HepG2 (cell line): ENCODE measurements around the gene GRIK3. TPM values are rescaled to one million over a fixed set of nuclear protein-coding genes. Genes with fewer than 3 reads are reported as not detected.

Experiments
- ATAC-seq: fragments of 200-7000 bp; cut with Tn5 transposase; 3 replicates; pipeline ENCODE4 v1.9.1; 2020; ENCODE audit warnings: mild to moderate bottlenecking, moderate library complexity
- BruUV-seq: library from RNA; stranded (reverse); fragments of 400-500 nt; replicated peaks from 2 replicates; lab custom pipeline; 2021; lab: Mats Ljungman, UMichigan
- CTCF ChIA-PET: fragments of 300-600 bp; formaldehyde crosslinking; extraction: SDS; loops from one replicate; lab custom pipeline; 2021; ENCODE audit warnings: low total read pairs, inconsistent platforms, low intra/inter-chr PET ratio; lab: Yijun Ruan, JAX
- POLR2A ChIA-PET: fragments of 350-600 bp; sonication (Branson Sonifier 250); formaldehyde crosslinking; loops from one replicate; lab custom pipeline; 2020; ENCODE audit warnings: antibody characterized with exemption, inconsistent platforms; lab: Yijun Ruan, JAX
- DNase-seq: peaks from one replicate; pipeline ENCODE4 v3.0.0-alpha.2; 2015; ENCODE audit warnings: low spot score
- FAIRE-seq: peaks from 3 replicates; lab custom pipeline; 2011; peaks lifted over from hg19 to GRCh38; lab: Jason Lieb, UNC
- H2AFZ ChIP-seq: one replicate; pipeline ENCODE4 v1.6.1; 2011; ENCODE audit warnings: low read length, inconsistent platforms
- H3K27ac ChIP-seq: fragments of 300-600 bp; 3 replicates; pipeline ENCODE4 v1.8.0; 2011; ENCODE audit warnings: mixed run types, mild to moderate bottlenecking, mixed read lengths, low read length, inconsistent platforms; ENCODE audit not compliant: insufficient read depth; ENCODE audit errors: extremely low read length
- H3K27me3 ChIP-seq, 2 experiments: fragments of 200-600 bp in 1 of 2; 2 replicates in 1 of 2; 3 replicates in 1 of 2; pipeline versions ENCODE4 v1.6.0 to v1.8.0; 2011; ENCODE audit warnings: low read length in 2 of 2, mild to moderate bottlenecking in 2 of 2, moderate library complexity in 2 of 2, inconsistent platforms in 1 of 2; ENCODE audit not compliant: insufficient read depth in 2 of 2, control insufficient read depth in 1 of 2
- H3K36me3 ChIP-seq, 2 experiments: fragments of 200-600 bp in 1 of 2; replicated peaks in 1 of 2; 2 replicates in 1 of 2; 3 replicates in 1 of 2; pipeline versions ENCODE4 v1.5.1 to v1.8.0; 2011; ENCODE audit warnings: low read length in 2 of 2, inconsistent platforms in 1 of 2; ENCODE audit not compliant: insufficient read depth in 2 of 2, control insufficient read depth in 1 of 2
- H3K4me1 ChIP-seq: 2 replicates; pipeline ENCODE4 v1.5.1; 2012; ENCODE audit warnings: low read length, inconsistent platforms; ENCODE audit not compliant: insufficient read depth
- H3K4me2 ChIP-seq: 2 replicates; pipeline ENCODE4 v1.6.0; 2011; ENCODE audit warnings: low read depth, low read length, inconsistent platforms
- H3K4me3 ChIP-seq, 3 experiments: fragments of 200-600 bp in 1 of 3; sonication (generic), shearing (Covaris generic) in 1 of 3; replicated peaks in 1 of 3; 2 replicates each; pipeline ENCODE4 v1.5.1; 2011 to 2016; ENCODE audit warnings: low read length in 3 of 3, inconsistent platforms in 2 of 3, low read depth in 2 of 3, mild to moderate bottlenecking in 2 of 3, control low read depth in 1 of 3, mixed read lengths in 1 of 3; ENCODE audit not compliant: insufficient read depth in 1 of 3
- H3K79me2 ChIP-seq: one replicate; pipeline ENCODE4 v1.6.1; 2011; ENCODE audit warnings: low read length, inconsistent platforms; ENCODE audit not compliant: insufficient read depth
- H3K9ac ChIP-seq: 2 replicates; pipeline ENCODE4 v1.6.0; 2011; ENCODE audit warnings: mild to moderate bottlenecking, low read depth, low read length, inconsistent platforms; ENCODE audit not compliant: insufficient read depth
- H3K9me3 ChIP-seq: 2 replicates; pipeline ENCODE4 v1.5.1; 2012; ENCODE audit warnings: mild to moderate bottlenecking, low read length
- H4K20me1 ChIP-seq: 2 replicates; pipeline ENCODE4 v1.6.0; 2011; ENCODE audit warnings: inconsistent platforms, mild to moderate bottlenecking, low read length, moderate library complexity; ENCODE audit not compliant: insufficient read depth
- ATF7-NPFF ChIP-seq: sonication (generic); formaldehyde crosslinking; IDR thresholded peaks from 2 replicates; pipeline ENCODE4 v1.8.1; 2023; ENCODE audit warnings: mild to moderate bottlenecking, low read depth, missing genetic modification reagents, moderate library complexity
- CREB1 ChIP-seq, 2 experiments: fragments of 450-650 bp in 1 of 2; IDR thresholded peaks; 2 replicates each; pipeline ENCODE4 v1.6.1; 2016 to 2017; ENCODE audit warnings: control low read depth in 1 of 2, mild to moderate bottlenecking in 1 of 2, missing compliant biosample characterization in 1 of 2, missing genetic modification characterization in 1 of 2
- MIER2 ChIP-seq: IDR thresholded peaks from 2 replicates; pipeline ENCODE4 v1.6.1; 2016; ENCODE audit warnings: missing biosample characterization, missing genetic modification reagents
- RCOR2 ChIP-seq: IDR thresholded peaks from 2 replicates; pipeline ENCODE4 v1.6.1; 2016; ENCODE audit warnings: missing biosample characterization, missing genetic modification reagents
- REST ChIP-seq, 2 experiments: IDR thresholded peaks; 2 replicates each; pipeline ENCODE4 v1.6.1; 2011 to 2012; ENCODE audit warnings: low read length in 2 of 2, borderline replicate concordance in 1 of 2, low read depth in 1 of 2, mild to moderate bottlenecking in 1 of 2, moderate library complexity in 1 of 2
- RFX1 ChIP-seq: fragments of 450-650 bp; IDR thresholded peaks from 2 replicates; pipeline ENCODE4 v1.6.1; 2017
- TBX3 ChIP-seq: fragments of 450-650 bp; IDR thresholded peaks from 2 replicates; pipeline ENCODE4 v1.6.1; 2017; ENCODE audit warnings: antibody characterized with exemption, mild to moderate bottlenecking, inconsistent platforms, borderline replicate concordance
- ZKSCAN5 ChIP-seq: sonication (generic); formaldehyde crosslinking; IDR thresholded peaks from 2 replicates; pipeline ENCODE4 v1.5.1; 2020; ENCODE audit warnings: mild to moderate bottlenecking, missing genetic modification reagents
- ZNF44 ChIP-seq: sonication (generic); formaldehyde crosslinking; IDR thresholded peaks from 2 replicates; pipeline ENCODE4 v1.5.1; 2020; ENCODE audit warnings: mild to moderate bottlenecking, missing genetic modification reagents
- ZNF451 ChIP-seq: sonication (generic); formaldehyde crosslinking; IDR thresholded peaks from 2 replicates; pipeline ENCODE4 v1.5.0; 2020; ENCODE audit warnings: mild to moderate bottlenecking, missing genetic modification reagents
- ZNF501 ChIP-seq: sonication (generic); formaldehyde crosslinking; IDR thresholded peaks from 2 replicates; pipeline ENCODE4 v1.5.1; 2020; ENCODE audit warnings: mild to moderate bottlenecking, moderate library complexity, missing genetic modification reagents
- ZNF619 ChIP-seq: sonication (generic); formaldehyde crosslinking; IDR thresholded peaks from 2 replicates; pipeline ENCODE4 v1.4.0; 2020; ENCODE audit warnings: mild to moderate bottlenecking, missing genetic modification reagents
- ZNF781 ChIP-seq: sonication (generic); formaldehyde crosslinking; IDR thresholded peaks from 2 replicates; pipeline ENCODE4 v1.5.1; 2020; ENCODE audit warnings: borderline replicate concordance, mild to moderate bottlenecking, missing genetic modification reagents; ENCODE audit errors: not compliant biosample characterization
- WGBS: methylation state at CpG from one replicate; pipeline ENCODE4 v1.1.6; 2017; ENCODE audit warnings: low lambda C conversion rate; 5-methylcytosine and 5-hydroxymethylcytosine counted together
- in situ Hi-C: cut with HindIII; loops from 2 replicates; pipeline ENCODE4 v1.10.0; 2017; ENCODE audit warnings: low pct_unique_long_range_greater_than_20kb; ENCODE audit not compliant: extremely low pct_ligation_motif_present
- intact Hi-C: fragments of 100-400 bp; cut with micrococcal nuclease; formaldehyde crosslinking; loops from one replicate; pipeline ENCODE4 v1.10.0; 2022; ENCODE audit not compliant: unreplicated experiment
- polyA plus RNA-seq, 8 experiments: library from polyadenylated mRNA; depleted of rRNA in 3 of 8; stranded (reverse) in 7 of 8; unstranded in 1 of 8; fragments of >200 nt; fragmentation: Illumina TruSeq in 4 of 8; extraction: Trizol in 4 of 8; gene quantifications; 2 replicates each; pipeline versions ENCODE4 v1.2.1 to v1.2.3, GENCODE V29; 2011 to 2016; ENCODE audit warnings: low read depth in 4 of 8, missing spikeins in 1 of 8, mixed read lengths in 1 of 8; ENCODE audit not compliant: insufficient read depth in 1 of 8
- total RNA-seq, 5 experiments: library from RNA; depleted of rRNA; stranded (reverse); fragments of >200 nt; fragmentation: Illumina TruSeq; extraction: Trizol; gene quantifications; 2 replicates each; pipeline ENCODE4 v1.2.3, GENCODE V29; 2016; ENCODE audit warnings: low read depth in 1 of 5

Gene GRIK3
- total and polyA plus RNA-seq, 2 of the 13 experiments (the other 11 are each of a cell fraction or from before 2014, with no cell fraction given), result not detected

GRCh38 chr1:36867575-36867974 lies 166.7 kb downstream of the GRIK3 start:
- WGBS, result 10% methylated on average over 4 of the region's 4 CpGs
- Histone ChIP-seq H2AFZ (no peak overlapping the region), H3K79me2 (no peaks in the 10 kb centered on the region), H4K20me1 (no peaks in the 10 kb centered on the region), H3K27me3 (no peaks in the 10 kb centered on the region; a peak in 1 of 5 replicates), H3K4me3 (no peak overlapping the region), H3K4me1 (no peaks in the 10 kb centered on the region)
- in situ Hi-C loops, result no loop called here
- no peak for ATAC-seq
- POLR2A ChIA-PET, result no interaction called here
- no TSS peak for BruUV-seq
- intact Hi-C loops, result no loop called here
- FAIRE-seq, result no peak
- no peak for TF ChIP-seq ZNF451 (CRISPR knock-in tag)
- no peak for TF ChIP-seq ZKSCAN5 (CRISPR knock-in tag)
- no peak for TF ChIP-seq ATF7-NPFF (CRISPR knock-in tag)
- no peak for TF ChIP-seq ZNF619
- no peak for TF ChIP-seq ZNF44 (CRISPR knock-in tag)
- no peak for TF ChIP-seq ZNF781 (CRISPR knock-in tag)
- TF ChIP-seq, all 625 proteins: peak for 0
- DNase-seq, result no peak
- CTCF ChIA-PET, result no interaction called here
- Histone ChIP-seq H3K9me3 (no peaks in the 10 kb centered on the region), H3K27ac (no peak overlapping the region), H3K9ac (no peak overlapping the region), H3K36me3 (no peaks in the 10 kb centered on the region), H3K4me2 (no peak overlapping the region)

GRCh38 chr1:36866169-36866814 lies 168.0 kb downstream of the GRIK3 start:
- Histone ChIP-seq H3K9ac (no peak overlapping the region), H2AFZ (no peak overlapping the region), H3K4me1 (no peaks in the 10 kb centered on the region), H3K27me3 (no peaks in the 10 kb centered on the region; a peak in 1 of 5 replicates), H3K79me2 (no peaks in the 10 kb centered on the region), H3K9me3 (no peaks in the 10 kb centered on the region), H4K20me1 (no peaks in the 10 kb centered on the region), H3K27ac (no peak overlapping the region), H3K36me3 (no peaks in the 10 kb centered on the region), H3K4me3 (no peak overlapping the region), H3K4me2 (no peak overlapping the region)
- ATAC-seq (no peak), FAIRE-seq (no peak), DNase-seq (no peak)
- BruUV-seq, result no TSS peak
- 1% methylated on average over 6 of the region's 6 CpGs for WGBS
- intact Hi-C loops (no loop called here), in situ Hi-C loops (no loop called here)
- ChIA-PET POLR2A (no interaction called here), CTCF (no interaction called here)
- TF ChIP-seq MIER2 (CRISPR knock-in tag) (0 out of 2 replicates have a peak, but pooled peaks have one; percentile 36), ZNF501 (CRISPR knock-in tag) (no peak), REST (IDR thresholded peaks at IDR 0.05; ENCODE audit: borderline replicate concordance in 1 of 2, low read depth in 1 of 2, low read length in 2 of 2) (peak; percentile 21 to 86), CREB1 (IDR thresholded peaks at IDR 0.05) (peak; percentile 82), CREB1 (CRISPR knock-in tag; IDR thresholded peaks at IDR 0.05) (no peak), TBX3 (no peak), RFX1 (no peak), RCOR2 (CRISPR knock-in tag) (no peak)
